GM21381 (cell line): Measurements from ENCODE around the gene WSB2.
A peak's percentile ranks its signal among the peaks of the same experiment; 100 is the strongest.

ENCODE experiments used
- ATAC-seq: cut with Tn5 transposase; IDR thresholded peaks from one replicate; pipeline ENCODE4 v1.9.1; 2021; ENCODE audit warnings: mild to moderate bottlenecking, moderate library complexity; ENCODE audit not compliant: unreplicated experiment

The WSB2 gene

GRCh38 chr12:118063576-118064391 is 2.8 kb upstream of the WSB2 start:
- no peak for ATAC-seq

DNA sequence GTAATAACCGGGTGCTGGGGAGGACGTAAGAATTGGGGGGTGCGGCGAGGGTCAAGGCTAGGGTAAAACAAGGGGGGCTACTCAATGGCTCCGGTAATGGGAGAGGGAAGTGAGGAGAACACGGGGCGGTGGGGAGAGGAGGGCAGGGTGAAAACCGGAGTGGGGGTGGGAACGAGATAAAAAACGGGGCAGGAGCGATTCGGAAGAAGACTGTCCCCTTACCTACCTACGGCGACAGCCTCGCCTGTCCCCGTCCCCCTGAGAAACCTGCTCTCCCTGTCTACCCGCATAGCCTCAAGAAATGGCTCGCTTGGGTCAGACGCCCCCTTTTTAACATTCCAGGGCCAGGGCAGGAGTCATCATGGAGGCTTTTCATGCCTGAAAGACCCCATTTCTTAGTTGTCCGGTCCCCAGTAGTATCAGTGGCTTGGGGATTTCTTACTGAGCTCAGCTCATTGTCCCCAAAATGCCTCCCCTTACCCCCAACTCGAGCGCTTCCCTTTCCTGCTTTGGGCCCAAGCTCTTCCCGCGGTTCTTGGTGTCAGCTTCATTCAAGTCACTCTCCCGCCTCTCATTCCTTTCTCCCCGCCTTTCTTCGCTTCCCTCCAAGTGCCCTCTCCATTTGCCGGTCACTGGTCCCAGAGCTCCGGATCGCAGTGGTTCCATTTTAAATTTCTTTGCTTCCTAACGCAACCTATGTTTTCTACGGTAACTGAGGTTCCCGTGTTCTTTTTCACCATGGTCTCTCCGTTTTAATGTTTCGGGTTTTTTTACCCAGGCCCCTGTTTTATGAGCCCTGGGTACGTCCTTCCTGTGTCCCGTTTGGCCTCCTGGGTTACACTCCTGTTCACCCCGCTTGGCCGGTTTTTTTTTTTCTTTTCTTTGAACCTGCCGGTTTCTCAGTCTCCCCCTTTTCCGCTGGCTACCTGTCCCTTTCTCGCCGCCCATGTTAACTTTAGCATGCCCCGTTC is 1.2 kb upstream of the WSB2 start:
- ATAC-seq, result no peak

DNA sequence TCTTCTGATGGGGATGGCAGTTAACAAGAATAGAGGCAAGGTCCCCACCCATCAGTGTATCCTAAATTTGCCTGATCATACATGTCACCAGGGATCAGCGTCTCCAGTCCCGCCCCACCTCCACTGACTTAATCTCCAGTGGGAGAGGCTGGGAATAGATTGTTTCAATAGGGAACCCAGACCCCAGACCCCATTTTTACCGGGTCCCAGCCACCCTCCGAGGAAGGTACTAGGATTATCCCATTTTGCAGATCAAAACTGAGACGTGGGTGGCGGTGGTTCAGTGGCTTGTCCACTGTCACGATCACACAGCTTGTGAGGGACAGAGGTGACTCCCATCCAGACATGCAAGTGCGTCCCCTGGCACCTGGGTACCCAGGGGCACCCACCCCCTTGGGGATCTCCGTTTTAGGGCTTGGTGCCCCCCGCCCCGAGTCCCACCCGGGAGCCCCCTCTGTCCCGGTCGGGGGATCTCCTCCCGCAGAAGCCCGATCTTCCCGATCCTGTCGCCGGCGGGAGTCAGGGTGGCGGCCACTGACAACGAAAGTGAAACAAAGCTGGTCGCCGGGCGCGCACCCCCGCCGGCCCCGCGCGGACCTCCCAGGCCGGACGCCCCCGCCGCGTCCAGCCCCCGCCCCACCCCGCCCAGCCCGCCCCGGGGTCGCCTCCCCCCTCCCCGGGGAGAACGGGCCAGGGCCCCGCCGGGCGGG is 523 bp downstream of the WSB2 start:
- ATAC-seq, result peak; percentile 42

GRCh38 chr12:118059341-118060191 is 1.4 kb downstream of the WSB2 start:
- no peak for ATAC-seq

DNA sequence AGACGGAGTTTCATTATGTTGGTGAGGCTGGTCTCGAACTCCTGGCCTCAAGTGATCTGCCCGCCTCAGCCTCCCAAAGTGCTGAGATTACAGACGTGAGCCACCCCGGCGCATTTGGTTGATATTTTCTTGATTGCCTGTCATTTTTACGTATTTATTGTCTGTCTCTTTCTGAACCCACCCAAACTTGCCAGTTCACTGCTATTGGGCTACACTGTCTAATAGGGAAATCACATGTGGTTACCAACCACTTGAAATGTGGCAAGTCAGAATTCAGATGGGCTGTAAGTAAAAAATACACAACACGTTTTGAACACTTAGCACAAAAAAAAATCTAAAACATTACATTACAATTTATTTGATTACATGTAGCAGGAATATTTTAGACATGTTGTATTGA is 2.1 kb downstream of the WSB2 start:
- no peak for ATAC-seq

DNA sequence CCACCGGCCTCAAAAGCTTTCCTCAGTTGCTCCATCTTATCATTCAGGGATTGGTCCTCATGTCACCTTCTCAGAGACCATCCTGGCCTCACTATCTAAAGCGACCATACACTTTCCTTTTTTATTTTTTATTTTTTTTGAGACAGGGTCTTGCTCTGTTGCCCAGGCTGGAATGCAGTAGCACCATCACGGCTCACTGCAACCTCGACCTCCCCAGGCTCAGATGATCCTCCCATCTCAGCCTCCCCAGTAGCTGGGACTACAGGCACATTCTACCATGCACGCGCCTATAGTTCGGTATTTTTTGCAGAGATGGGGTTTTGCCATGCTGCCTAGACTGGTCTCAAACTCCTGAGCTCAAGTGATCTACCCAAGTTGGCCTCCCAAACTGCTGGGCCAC is 2.8 kb downstream of the WSB2 start:
- no peak for ATAC-seq

GRCh38 chr12:118055865-118056773 is 4.9 kb downstream of the WSB2 start:
- ATAC-seq, result no peak

DNA sequence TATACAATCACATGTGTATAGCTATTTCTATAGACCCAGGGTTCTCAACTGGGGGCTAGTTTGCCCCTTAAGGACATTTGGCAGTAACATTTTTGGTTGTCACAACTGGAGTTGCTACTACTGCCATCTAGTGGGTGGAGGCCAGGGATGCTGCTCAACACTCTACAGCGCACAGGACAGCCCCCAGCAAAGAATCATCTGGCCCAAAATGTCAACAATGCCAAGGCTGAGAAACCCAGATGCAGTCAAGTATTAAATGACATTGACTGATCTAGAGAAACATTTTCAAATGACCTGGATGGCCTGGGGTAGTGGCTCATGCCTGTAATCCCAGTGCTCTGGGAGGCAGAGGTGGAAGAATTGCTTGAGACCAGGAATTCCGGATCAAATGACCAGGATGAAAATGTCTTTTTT is 5.8 kb downstream of the WSB2 start:
- ATAC-seq, result peak; percentile 80

DNA sequence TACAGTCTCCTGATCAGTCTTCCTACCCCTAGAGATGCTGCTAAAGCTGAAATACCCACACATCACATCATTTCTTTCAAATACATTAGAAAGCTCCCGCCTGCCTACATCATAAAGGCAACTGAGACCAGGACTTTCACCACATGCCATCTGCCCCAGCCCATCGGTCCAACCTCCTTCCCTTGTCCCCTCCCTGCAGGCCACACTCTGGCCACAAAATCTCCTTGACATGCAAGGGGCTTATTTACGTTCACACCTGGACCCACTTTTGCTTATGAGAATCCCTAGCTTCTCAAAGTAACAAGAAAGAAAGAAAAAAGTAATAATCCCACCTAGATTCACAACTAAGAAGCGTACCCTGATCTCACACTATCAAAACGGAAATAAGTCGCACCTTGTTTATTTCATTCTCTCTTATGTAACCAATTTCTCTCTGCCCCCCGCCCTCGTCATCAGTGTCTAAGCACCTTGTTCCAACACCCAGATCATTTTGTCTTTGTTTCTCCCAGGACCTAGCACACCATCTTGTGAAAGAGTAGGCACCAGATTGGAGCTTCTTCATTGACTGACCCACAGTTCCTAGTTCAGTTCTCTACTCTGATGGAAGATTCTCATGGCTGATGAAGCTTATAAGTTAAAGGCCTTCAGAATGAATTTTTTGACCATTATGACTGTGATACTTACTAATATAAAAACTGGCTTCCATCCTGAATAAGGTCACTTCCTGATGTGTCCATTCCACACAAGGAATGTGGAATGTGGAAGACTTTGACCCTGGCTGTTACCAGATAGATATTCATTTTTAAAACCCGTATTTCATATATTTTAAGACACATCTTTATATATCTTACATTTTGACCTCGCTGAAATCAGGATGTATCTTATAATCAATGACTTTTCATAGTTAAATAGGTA is 7.7 kb downstream of the WSB2 start:
- ATAC-seq, result no peak

DNA sequence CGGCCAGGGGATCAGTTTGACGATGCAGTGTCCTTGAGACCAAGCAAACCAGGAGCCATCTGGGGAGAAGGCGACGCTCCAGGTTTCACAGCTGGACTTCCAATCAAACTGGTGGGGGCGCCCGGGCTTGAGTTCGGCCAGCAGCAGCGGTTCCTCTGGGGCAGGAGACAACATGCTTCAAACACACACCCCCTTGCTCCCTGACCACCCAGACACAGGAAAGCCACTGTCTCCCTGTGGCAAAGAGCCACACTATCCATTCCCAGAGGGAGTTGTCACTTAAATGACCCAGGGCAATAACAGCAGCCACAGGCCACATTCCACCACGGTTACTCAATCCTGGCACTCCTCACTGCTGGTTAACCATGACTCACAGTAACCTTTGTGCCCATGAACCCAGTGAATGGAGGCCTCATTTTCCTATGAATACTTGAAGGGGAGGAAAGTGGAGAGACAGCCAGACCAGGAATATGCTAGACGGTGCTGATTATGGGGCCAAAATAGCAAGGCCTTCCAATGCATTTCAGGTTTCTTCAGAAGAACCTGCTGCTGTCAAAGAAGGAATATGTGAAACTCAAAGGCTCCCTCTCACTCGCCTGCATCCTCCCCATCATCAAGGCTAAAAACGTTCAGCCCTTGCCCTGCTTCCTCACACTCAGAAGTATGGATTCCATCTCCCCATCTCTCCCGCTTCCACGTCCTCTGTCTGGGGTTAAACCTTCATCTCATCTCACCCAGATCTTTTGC is 8.5 kb downstream of the WSB2 start:
- no peak for ATAC-seq

GRCh38 chr12:118050972-118051910 is 9.7 kb downstream of the WSB2 start:
- no peak for ATAC-seq

DNA sequence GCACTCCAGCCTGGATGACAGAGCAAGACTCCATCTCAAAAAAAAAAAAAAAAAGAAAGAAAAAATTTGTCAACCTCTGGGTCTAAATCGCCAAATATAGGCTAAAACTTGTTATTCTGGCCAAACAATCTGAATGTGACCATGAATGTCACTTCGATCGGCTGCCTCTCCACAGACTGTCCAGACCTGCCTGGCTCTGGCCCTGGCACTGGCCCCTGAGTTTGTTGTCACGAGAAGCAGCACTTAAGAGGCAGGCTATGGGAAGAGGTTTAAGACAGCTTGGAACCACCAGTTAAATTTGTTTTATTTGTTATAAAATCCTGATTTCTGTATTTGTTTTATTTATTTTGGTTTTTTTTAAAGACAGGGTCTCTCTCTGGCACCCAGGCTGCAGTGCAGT is 14.5 kb downstream of the WSB2 start:
- ATAC-seq, result no peak

GRCh38 chr12:118044577-118044976 is 16.4 kb downstream of the WSB2 start:
- no peak for ATAC-seq

GRCh38 chr12:118044075-118044474 is 16.9 kb downstream of the WSB2 start:
- no peak for ATAC-seq

GRCh38 chr12:118042091-118042490 is 18.9 kb downstream of the WSB2 start:
- ATAC-seq, result no peak

DNA sequence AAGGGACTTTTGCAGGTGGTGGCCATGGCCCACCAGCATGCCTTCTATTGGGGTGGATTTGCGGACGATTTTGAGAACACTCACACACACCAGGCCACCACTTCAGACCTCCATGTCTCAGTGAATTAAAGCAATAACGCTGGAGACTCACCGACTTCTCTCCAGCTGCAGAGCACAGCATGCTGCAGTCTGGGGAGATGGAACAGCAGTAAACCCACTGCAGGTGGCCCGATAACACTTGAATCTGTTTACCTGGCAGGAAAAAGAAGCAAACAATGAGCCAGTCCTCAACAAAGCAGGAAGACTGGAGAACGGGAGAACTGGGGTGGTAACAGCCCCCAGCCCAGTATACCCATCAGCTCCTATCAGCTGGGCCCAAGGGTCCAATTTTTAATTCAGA is 22.8 kb downstream of the WSB2 start:
- no peak for ATAC-seq
